Kasumi-1 (cell line): Measurements from ENCODE around the gene CIP2A.
A peak's percentile ranks its signal among the peaks of the same experiment; 100 is the strongest.
"Not testable (repeated sequence)": the region's sequence is repeated elsewhere in the genome, so short reads cannot be mapped to it uniquely, and the experiment has no call there.

Experiments used
- DNase-seq, 2 experiments: peaks; one replicate each; lab custom pipeline; 2025; lab: John Stamatoyannopoulos, UW

CIP2A gene

DNA sequence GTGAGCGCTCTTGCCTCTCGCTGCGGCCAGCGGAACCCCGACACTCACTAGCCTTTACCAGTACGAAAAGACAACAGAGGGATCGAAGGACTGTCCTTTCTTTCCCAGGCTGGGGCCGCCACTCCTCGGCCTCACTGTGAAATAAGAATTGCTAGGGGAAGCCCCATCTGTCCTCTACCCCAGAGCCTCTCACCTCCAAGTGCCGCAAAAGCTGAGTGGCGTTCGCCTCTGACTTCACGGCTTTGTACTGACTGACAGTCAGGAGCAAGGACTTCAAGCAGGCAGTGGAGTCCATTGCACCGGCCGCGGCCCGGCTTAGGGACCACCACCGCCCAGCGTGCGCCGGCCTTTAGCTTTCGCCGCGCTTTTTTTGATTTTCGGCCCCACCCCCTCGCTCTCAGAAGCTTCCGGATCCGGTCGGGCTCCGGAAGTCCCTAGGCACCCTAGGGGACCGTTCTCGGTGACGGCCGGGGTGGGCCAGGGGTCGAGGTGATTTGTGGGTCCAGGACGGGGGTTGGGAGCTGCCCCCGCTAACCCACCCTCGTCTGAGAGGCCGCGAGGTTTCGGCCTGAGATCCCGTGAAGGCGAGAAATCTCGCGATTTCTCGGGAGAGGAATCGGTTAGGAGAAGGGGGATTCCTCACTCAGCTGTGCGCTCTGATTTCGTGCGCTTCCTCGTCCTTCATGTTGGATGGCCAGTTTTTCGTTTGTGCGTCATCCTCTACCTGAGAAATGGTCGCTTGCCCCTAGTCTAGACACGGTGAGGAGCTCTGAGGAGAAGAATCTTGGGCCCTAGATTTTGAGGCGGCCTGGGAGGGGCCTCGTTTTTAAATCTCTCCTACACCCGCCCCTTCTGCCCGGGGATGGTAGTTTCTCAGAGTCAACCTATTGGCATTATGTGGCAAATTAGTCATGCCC lies at the start of gene CIP2A, which contains the start of gene DZIP3:
CIP2A (minus strand) TSS at position 358 of the 917 bp plus-strand sequence; CDS start at position 295, 63 bp downstream.
DZIP3 (plus strand) TSS at position 642 of the 917 bp plus-strand sequence. CDS start 15,685 bp downstream, outside the sequence.
- peak; percentile 82 to 95 for DNase-seq

DNA sequence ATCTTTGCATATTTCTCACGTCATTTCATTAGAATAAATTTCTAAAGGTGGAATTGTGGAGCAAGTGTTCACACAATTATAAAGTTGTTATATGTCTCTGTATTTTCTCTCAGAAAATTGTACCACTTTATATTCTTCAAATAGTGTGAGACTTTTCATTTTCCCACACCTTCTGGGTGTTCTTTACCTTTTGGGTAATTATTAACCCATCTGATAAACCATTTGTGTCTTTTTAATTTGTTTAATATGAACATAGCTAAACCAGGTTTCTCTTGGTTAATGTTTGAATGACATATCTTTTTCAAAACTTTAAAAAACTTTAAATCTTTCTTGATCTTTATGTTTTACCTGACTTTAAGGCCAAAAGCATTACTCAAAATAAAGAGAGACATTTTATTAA lies 40.7 kb upstream of the CIP2A start:
- no peak for DNase-seq

DNA sequence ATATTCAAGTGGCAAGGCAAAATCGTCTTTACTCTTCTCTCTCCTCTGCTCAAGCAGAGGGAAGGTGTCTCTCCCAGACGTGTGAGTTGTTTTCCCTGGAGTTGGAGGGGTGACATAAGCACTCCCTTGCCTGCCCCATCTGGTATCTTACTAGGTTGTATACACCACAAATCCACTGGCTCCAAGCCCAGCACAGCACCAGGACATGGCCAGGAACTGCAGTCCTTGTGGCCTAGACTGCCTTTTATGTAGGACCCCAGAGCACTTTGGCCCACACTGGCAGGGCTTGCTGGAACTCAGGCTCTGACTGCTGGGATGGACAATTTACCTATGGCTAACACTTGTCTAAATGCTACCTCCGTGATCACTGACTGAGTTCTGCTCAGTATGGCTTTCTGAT lies 34.3 kb upstream of the CIP2A start:
- no peak for DNase-seq

DNA sequence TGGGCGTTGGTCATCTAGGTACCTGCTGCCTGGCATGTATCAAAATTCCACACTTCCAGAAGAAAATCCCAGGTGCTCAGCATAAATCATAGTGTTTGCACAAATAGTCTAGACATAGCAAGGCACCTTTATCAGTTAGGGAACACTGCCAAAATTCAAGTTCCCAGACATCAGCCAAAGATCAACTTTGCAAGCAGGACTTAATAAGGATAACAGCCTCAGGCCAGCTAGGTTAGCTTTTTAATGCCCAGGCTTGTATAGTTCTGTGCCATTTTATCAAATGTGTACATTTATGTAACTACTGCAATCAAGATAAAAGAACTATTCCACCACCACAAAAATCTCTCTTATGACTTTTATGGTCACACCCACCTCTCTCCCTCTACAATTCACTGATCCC lies 31.0 kb upstream of the CIP2A start:
- no peak for DNase-seq

DNA sequence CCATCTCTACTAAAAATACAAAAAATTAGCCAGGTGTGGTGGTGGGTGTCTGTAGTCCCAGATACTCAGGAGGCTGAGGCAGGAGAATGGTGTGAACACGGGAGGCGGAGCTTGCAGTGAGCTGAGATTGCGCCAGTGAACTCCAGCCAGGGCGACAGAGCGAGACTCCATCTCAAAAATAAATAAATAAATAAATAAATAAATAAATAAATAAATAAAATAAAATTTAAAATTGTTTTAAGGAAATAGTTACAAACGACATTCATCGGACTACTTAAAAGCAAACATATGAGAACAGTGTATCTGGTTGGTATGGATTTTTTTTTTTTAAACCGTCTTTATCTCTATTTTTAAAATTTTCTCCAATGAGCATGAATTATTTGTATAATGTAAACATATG lies 26.9 kb upstream of the CIP2A start:
- DNase-seq = not testable (repeated sequence)

DNA sequence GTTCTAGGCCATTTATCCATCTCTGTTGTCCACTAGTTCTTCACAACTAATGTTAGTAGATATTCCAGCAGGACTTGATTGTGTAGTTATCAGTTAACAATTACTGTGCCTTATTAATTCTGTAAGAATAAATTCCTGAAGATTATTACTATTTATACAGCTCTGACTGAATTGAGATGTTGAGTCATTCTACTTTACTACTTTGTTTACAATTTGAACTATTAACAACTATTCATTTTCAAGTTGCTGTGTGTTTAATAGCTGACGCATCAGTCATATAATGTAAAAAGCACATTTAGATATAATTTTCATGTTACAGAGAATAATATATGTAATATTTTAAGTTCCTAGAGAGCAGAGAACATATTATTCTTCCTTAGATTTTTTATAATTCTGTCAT lies 21.4 kb upstream of the CIP2A start:
- DNase-seq = no peak

DNA sequence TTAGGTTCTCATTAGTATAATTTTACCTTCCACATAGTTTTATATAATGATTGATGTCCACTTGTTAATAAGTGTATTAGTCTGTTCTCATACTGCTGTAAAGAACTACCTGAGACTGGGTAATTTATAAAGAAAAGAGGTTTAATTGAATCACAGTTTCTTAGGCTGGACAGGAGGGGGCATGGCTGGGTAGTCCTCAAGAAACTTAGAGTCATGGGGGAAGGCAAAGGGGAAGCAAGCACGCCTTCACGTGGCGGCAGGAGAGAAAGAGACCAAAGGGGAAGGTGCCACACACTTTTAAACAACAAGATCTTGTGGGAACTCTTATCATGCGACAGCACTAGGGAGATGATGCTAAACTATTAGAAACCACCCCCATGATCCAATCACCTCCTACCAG lies 19.5 kb upstream of the CIP2A start:
- no peak for DNase-seq

DNA sequence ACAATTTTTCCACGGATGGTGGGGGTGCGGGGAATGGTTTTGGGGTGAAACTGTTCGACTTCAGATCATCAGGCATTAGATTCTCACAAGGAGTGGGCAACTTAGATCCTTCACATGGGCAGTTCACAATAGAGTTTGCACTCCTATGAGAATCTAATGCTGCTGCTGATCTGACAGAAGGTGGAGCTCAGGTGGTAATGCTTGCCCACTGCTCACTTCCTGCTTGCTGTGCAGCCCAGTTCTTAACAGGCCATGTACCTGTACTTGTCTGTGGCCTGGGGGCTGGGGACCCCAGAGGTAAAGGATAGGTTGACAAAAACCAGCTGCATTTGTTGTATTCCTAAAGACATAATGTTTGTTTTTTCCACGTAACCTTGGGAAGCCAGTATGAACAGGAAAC lies 16.3 kb upstream of the CIP2A start:
- no peak for DNase-seq

DNA sequence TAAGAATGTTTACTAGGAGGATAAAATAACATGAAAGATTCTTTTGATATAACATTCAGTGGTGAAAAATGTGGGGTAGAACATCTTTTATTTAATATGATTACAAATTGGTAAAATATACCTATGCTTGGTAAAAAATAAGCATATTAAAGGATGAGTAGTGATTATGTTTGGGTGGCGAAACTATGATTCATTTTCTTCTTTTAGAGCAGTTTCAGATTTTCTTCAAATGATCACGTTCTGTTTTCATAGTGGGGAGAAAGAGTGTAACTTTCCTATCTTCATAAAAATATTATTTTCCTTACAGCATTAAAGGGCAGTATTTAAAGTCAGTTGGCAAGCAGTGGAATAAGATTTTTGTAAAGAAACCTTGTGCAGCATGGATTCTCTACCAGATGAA lies 15.8 kb upstream of the CIP2A start:
- DNase-seq = no peak

DNA sequence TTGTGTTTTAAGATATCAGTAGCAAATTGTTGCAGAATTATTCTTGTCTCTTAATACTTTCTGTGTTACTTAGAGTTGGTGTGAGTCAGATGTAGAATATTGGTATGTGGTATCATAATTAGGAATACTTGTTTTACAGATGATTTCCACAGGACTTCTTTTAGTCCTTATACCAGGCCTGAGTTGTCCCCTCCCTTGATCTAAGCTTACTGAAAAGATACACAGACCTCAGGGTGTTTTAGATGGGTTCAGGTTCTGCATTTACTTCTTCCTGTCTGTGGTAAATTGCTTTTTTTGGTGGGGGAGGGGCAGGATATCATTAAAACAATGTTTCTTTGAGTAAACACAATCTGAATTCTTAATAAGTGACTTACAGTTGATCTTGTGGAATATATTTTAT lies 14.5 kb upstream of the CIP2A start:
- DNase-seq = peak; percentile 22 to 23

DNA sequence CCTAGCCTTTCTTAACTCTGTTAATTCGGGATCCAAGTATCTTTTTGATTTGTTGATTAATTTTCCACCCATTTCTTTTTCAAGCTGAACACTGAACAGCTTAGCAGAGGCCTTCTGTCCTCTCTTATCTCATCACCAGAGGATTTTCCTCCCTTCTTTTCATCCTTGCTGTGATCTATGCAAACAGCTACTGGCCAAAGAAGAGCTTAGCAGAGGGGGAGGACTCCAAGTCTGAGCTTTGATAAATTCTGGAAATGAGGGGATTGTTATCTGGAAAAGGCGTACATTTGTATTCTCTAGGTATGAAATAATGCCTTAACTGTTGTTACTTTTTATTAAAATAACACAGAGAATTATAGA lies 13.7 kb upstream of the CIP2A start:
- no peak for DNase-seq

DNA sequence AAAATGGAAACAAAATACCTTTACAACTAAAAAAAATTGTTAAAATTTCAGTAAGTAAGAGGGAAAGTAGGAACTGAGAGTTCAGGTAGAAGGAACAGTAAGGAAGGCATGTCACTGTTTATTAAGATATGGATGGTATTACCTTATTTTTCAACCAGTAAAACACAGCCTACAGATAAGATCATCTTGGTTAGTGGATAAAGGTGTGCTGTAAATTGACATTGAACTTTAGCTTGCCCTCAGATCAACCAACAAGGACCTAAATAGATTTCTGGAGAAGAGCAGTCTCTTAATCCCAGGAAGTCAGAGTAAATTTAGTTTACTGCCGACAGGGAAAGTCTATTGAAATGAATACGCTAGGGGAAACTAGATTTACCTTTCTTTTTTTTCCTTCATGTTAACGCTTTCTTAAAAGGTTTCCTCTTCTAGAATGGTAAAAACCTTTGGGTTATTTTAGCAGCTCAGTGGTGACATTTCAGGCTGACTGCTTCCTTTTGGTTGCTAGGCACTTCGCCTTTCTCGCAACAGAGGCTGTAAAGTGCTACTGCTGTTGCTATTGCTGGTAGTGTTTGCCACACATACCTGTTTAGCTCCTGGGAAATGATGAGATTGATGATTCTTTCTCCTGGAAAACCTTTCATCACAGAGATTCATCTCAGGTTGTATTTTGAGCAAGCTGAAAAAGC lies 13.2 kb upstream of the CIP2A start:
- no peak for DNase-seq

DNA sequence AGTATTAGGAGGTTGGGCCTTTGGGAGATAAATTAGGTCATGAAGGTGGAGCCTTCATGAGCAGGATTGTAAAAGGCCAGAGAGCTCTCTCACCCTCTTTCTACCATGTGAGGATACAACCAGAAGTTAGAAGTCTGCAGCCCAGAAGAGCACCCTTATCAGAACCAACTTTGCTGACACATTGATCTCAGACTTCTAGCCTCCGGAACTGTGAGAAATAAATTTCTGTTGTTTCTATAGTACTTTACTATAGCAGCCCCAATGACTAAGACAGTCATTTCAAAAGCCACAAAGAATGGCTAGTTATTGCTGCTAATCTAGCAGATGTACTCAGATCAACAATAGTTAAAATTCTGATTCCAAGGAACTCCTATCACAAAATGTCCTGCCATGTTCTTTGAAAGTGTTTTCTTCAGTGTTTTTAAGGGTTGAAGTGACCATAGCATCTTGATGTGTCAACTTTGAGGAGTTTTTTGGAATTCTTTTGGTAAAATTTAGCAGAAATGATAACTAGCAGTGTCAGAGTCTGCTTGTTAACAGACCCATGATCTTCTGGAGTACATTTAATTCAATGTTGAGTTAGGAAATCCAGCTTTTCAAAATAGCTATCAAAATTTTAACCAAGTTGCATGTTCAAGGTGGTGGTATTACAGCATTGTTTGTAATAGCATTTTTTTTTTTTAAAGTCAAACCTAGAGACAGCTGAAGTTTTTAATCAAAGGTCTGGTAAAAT lies 10.6 kb upstream of the CIP2A start:
- no peak for DNase-seq

DNA sequence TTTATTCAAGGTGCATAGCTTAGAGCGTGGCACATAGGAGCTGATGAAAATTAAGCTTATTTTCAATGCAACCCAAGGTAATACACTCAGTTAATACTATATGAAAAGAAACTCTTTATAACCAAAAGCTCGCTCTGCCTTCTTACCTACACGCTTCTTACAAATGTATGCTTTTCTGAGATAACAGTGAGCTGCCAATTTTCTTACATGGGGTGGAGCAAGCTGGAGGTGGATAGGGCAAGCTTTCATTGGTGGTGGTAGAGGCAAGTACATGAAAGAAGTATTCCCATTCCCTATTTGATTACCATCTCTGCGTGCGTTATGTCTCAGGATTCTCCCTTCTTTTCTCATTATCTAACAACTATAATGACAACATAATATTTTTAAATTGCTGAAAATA lies 9.1 kb upstream of the CIP2A start:
- DNase-seq = no peak

DNA sequence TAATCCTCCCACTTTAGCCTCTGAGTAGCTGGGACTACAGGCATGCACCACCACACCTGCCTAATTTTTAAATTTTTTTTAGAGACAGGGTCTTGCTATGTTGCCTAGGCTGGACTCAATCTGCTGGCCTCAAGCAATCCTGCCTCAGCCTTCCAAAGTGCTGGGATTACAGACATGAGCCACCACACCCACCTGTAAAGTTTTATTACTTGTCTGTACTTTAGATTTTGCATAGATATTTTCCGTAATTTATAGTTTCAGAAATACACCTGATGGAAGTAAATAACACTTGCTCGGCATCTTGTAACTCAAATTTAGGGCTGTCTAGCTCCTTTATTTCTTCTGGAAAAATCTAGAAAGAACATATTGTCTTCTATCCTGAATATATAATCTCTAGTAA lies 6.1 kb upstream of the CIP2A start:
- no peak for DNase-seq

DNA sequence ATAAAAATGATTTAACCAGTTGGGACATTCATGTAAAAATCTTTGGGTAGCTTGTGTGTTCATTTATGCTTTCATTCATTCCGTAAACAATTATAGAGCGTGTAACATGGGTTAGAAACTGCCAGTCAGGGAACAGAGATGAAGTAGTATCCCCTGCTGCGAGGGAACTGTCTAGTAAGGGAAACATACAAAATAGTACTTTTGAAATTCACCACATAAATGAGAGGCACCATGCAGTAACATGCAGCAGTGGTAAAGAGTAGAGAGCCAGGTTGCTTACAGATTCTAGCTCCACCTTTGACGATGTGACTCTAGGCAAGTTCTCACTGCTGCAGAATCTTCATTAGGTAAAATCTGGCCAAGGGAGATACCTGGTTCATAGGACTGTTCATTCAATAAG lies 1.2 kb upstream of the CIP2A start:
- peak in 1 of 2 experiments; percentile 5 for DNase-seq

DNA sequence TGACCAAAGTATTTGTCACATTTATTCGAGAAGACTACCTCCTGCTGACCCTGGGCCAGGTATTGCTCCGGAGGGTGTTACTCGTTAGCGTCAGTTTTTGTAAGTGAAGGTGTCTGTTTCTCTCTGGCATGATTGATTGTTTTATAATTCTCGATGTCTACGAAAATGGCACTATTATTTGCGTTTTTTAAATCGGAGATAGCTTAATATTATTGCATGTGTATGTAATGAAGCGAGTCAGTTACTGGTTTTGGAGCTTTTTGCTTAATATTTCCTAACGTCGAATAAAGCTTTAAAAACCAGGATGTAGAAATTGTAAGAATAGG lies 723 bp upstream of the CIP2A start:
- no peak for DNase-seq

DNA sequence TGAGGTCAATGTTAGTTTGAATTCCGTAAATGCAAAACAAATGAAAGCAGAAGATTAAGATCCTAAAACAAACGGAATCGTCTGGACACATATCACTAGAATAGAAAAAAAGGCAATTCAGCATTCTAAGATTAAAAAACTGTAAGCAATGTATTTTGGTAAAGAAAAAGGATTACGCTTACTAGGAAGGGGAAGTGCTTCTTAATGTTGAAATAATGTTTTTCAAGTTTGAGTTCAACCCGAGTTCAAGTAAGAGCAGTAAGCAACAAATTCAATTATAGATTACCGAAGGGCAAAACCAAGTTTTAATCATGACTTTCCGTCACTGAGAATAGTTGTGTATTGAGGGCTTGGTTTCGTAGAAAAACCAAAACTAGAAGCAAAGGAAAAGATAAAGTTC lies 637 bp downstream of the CIP2A start:
- peak; percentile 45 to 73 for DNase-seq

DNA sequence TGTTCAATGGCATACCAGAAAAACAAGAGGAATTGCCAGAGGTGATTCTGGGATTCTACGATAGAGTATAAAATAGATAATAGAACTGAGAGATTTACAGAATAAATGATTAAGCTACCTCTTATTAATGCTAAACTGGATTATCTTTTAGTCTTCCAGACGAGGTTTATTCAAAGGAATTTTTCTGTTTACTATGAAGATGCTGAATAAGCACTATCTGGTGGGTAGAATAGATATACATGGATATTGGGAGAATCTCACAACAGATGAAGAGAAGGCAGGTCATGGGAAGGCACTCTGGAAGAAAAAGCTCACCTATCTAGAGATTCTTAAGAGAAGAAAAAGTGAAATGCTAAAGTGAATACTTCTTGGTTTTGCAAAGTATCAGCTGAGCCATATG lies 11.2 kb downstream of the CIP2A start:
- DNase-seq = no peak

DNA sequence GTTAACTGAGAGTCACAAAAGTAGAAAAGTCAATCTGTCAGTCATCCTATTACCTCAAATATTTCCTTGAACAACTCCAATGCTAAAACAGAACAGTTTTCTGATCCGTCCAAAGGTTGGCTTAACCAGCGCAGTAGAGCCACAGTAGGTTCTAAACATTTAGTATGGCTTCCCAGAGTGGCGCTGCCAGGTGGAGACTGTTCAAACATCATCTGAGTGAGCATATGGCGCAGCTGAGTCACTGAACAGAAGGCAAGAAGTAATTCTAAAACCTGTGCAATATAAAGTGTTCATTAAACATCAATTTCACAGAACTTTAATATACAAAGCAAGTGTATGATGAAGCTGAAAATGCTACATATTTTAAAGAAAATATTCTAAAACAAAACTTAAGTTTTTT lies 19.9 kb downstream of the CIP2A start:
- DNase-seq = no peak

DNA sequence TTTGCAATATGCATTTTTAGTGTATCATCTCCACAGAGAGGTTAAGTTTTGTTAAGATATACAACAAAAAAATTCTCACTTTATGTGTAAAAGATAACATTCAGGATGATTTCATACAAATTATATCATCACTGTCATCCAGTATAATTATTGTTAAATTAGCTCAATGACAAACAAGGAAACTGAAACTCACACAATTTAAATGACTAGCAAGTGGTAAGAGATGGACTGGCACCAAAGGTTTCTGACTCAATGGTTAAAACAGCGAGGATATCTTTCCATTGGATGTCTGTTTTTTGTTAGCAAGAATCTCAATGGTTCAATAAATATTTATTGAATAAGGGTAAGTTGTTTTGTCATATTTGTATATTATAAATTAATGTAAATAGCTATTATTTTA lies 22.6 kb downstream of the CIP2A start:
- DNase-seq = no peak

DNA sequence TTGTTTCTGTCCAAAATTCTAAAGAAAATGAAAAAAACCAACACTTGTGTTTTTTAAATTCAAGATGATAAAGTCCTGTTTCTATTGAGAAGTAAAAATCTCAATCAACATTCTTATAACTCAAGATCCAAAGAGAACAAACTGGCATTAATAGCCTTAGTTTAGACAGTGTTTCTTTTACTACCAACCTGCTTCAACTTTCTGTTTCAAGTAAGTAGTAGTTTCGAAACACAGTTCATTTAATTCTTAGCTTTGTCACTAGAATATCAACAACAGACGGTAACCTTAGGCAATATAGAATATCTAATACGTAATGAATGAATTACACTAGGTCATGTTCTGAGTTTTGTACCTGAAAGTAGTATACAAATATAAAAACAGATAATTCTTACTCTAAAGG lies 23.7 kb downstream of the CIP2A start:
- DNase-seq = no peak

DNA sequence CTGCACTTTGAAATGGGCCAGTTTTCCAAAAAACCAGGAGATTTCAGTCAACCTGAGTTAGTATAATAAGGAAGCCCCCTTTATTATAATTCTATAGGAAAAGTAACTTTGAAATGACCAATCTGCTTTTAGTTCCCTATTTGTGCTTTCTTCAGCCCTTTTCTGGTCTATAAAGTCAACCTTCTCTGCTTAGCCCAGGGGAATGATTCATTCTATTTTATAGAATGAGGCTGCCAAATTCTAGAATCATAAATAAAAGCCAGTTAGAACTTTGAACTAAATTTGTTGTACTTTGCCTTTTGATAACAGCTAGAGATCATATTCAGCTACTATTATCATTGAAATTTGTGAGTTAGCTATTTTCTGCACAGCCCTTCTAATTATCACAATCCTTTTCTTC lies 24.7 kb downstream of the CIP2A start:
- DNase-seq = no peak
